Measurements from ENCODE around the gene STPG4. TPM values are rescaled to one million over a fixed set of nuclear protein-coding genes. Genes with fewer than 3 reads are reported as not detected.

STPG4 gene, protein sequence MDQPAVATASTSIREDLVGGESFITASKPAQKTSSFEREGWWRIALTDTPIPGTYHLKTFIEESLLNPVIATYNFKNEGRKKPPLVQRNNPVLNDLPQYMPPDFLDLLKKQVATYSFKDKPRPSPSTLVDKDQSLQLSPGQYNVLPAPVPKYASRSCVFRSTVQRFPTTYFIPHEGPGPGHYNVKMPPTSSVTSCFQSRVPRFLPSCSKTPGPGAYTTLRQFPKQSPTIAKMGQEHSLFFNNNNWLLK
- 0.13 and 0.42 TPM in 2 replicates for total RNA-seq (2021)
- long read RNA-seq, result 0 reads

DNA sequence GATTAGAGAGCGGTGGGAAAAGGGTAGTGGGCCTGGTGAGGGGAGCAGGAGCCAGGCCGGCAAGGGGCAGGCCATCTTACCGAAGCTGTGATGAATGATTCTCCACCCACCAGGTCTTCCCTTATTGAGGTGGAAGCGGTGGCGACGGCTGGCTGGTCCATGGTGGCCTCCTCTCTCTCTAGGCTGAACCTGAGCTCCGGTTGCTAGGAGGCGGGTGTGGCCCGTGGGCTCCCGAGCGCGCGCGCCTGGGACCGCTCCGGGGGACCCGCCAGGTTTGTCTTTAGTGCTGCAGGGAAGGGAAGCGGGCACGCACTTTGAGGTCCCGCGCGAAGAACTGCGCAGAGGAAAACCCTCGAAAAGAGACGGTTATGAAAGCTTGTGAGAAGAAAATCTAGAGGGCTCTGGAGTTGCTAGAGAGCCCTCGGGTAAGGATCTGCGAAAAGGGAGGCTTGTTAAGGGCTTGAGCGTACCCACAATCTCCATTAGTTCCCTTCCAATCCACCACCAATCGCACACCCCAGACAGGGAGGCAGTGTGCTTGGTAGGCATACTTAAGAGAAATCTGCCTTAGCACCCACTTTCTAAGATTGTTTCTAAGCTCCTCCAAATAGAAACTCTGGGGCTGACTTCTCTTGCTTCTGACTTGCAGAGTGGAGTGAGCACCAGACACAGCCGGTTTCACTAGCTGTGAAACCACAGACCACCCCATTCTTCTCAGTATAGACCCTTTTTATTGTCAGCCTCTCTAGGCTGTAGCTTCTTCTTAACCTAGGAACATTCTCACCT, at the start of gene STPG4:
Gene STPG4, minus strand, starts transcription at position 218 of the 786 bp plus-strand sequence. Its CDS starts 57 bp downstream, at position 161.
- no peak within 1 kb of the TSS for H3K4me2 ChIP-seq (ENCODE audit: insufficient read depth, insufficient read length, low read length)
- H3K56ac ChIP-seq (ENCODE audit: insufficient read length, low read depth, low read length), result no peak within 1 kb of the TSS
- no CpG with 5 or more reads among the region's 30 CpGs for WGBS (ENCODE audit: extremely low coverage, insufficient read length, low lambda C conversion rate)
- Mint-ChIP-seq H3K4me1 (no peaks in the 10 kb centered on the region), H3K27me3 (ENCODE audit: low read depth) (no peaks in the 10 kb centered on the region), H3K27ac (peak within 1 kb of the TSS; percentile 14 to 87 (median 37); a peak in 4 of 7 replicates), H3K9me3 (no peaks in the 10 kb centered on the region; a peak in 1 of 5 replicates), H3K36me3 (ENCODE audit: insufficient read depth in 1 of 3, low read depth in 3 of 3) (peaks cover 6 to 25% (median 12%) of the 10 kb centered on the region in 3 experiments; a peak in 6 of 7 replicates), H3K4me3 (no peak within 1 kb of the TSS)
- H3K4me1 ChIP-seq (ENCODE audit: insufficient read depth, low read length), result no peaks in the 10 kb centered on the region
- no peak within 1 kb of the TSS for H3K27ac ChIP-seq (ENCODE audit: insufficient read length, low read depth, low read length)
- H4K91ac ChIP-seq (ENCODE audit: insufficient read length, low read depth, low read length), result no peak within 1 kb of the TSS
- H2BK20ac ChIP-seq (ENCODE audit: low read depth, low read length, poor library complexity, severe bottlenecking), result no peak within 1 kb of the TSS
- H3K9me3 ChIP-seq (ENCODE audit: control insufficient read depth, low read depth, low read length), result no peaks in the 10 kb centered on the region
- H3K23me2 ChIP-seq (ENCODE audit: insufficient read length, low read depth, low read length, poor library complexity, severe bottlenecking), result no peaks in the 10 kb centered on the region
- no peak within 1 kb of the TSS for H3K9ac ChIP-seq (ENCODE audit: extremely low read depth, insufficient read length, low read length)
- H2AFZ ChIP-seq (ENCODE audit: low read length), result no peak within 1 kb of the TSS
- peak; percentile 36 for DNase-seq
- no peak within 1 kb of the TSS for H4K8ac ChIP-seq (replicated peaks; ENCODE audit: insufficient read length, low read depth, low read length)
- H3K18ac ChIP-seq (ENCODE audit: insufficient read length, low read depth, low read length), result no peak within 1 kb of the TSS
- H3K23ac ChIP-seq (ENCODE audit: insufficient read length, low read depth, low read length), result no peak within 1 kb of the TSS
- H4K5ac ChIP-seq (ENCODE audit: insufficient read length, low read depth, low read length), result no peak within 1 kb of the TSS
- H3K4ac ChIP-seq (ENCODE audit: low read depth, low read length), result no peak within 1 kb of the TSS
- no peak within 1 kb of the TSS for H3T11ph ChIP-seq (ENCODE audit: low read length)
- H2BK15ac ChIP-seq (ENCODE audit: low read depth, low read length), result no peak within 1 kb of the TSS
- H3K27me3 ChIP-seq (ENCODE audit: insufficient read depth, low read length), result no peaks in the 10 kb centered on the region
- H2BK5ac ChIP-seq (ENCODE audit: insufficient read length, low read length), result no peak within 1 kb of the TSS
- no peak within 1 kb of the TSS for H3K14ac ChIP-seq (ENCODE audit: insufficient read depth, low read length)
- no peaks in the 10 kb centered on the region for H4K20me1 ChIP-seq (ENCODE audit: control insufficient read depth, insufficient read depth, insufficient read length)
- H2AK5ac ChIP-seq (ENCODE audit: insufficient read length, low read length), result no peak within 1 kb of the TSS
- no peaks in the 10 kb centered on the region for H3K79me2 ChIP-seq (ENCODE audit: insufficient read depth, low read length)
- TF ChIP-seq, protein P1, sequence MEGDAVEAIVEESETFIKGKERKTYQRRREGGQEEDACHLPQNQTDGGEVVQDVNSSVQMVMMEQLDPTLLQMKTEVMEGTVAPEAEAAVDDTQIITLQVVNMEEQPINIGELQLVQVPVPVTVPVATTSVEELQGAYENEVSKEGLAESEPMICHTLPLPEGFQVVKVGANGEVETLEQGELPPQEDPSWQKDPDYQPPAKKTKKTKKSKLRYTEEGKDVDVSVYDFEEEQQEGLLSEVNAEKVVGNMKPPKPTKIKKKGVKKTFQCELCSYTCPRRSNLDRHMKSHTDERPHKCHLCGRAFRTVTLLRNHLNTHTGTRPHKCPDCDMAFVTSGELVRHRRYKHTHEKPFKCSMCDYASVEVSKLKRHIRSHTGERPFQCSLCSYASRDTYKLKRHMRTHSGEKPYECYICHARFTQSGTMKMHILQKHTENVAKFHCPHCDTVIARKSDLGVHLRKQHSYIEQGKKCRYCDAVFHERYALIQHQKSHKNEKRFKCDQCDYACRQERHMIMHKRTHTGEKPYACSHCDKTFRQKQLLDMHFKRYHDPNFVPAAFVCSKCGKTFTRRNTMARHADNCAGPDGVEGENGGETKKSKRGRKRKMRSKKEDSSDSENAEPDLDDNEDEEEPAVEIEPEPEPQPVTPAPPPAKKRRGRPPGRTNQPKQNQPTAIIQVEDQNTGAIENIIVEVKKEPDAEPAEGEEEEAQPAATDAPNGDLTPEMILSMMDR (conservative IDR thresholded peaks at IDR 0.05), result no peak
- H2BK12ac ChIP-seq (ENCODE audit: insufficient read length, low read depth, low read length), result no peak within 1 kb of the TSS
- H2BK120ac ChIP-seq (ENCODE audit: low read depth, low read length, poor library complexity, severe bottlenecking), result no peak within 1 kb of the TSS
- H3K79me1 ChIP-seq (ENCODE audit: insufficient read depth, low read depth, low read length, poor library complexity, severe bottlenecking), result no peaks in the 10 kb centered on the region
